Measurements from ENCODE around the gene LFNG.

Gene LFNG

DNA sequence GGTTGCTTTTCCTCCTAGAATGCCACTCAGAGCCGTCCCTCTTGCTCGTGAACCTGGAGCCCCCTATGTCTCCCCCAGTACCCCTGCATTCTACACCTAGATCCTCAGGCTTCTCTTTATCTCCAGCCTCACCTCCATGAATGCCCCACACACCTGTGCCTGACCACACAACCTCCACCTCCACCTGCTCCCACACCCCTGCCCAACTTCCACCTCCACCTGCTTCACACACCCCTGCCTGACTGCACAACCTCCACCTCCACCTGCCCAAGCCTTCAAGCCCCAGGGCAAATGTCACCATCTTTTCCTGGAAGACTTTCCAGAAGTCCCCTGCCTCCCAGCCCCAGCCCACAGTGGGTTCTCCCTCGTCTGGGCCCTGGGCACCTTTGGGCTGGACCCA lies 6.9 kb upstream of the LFNG start:
- DNase-seq (ENCODE audit: insufficient read length, low spot score) (no peak), FAIRE-seq (no peak)
- TF ChIP-seq, protein P1, sequence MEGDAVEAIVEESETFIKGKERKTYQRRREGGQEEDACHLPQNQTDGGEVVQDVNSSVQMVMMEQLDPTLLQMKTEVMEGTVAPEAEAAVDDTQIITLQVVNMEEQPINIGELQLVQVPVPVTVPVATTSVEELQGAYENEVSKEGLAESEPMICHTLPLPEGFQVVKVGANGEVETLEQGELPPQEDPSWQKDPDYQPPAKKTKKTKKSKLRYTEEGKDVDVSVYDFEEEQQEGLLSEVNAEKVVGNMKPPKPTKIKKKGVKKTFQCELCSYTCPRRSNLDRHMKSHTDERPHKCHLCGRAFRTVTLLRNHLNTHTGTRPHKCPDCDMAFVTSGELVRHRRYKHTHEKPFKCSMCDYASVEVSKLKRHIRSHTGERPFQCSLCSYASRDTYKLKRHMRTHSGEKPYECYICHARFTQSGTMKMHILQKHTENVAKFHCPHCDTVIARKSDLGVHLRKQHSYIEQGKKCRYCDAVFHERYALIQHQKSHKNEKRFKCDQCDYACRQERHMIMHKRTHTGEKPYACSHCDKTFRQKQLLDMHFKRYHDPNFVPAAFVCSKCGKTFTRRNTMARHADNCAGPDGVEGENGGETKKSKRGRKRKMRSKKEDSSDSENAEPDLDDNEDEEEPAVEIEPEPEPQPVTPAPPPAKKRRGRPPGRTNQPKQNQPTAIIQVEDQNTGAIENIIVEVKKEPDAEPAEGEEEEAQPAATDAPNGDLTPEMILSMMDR (IDR thresholded peaks at IDR 0.05; ENCODE audit: insufficient read depth, missing control alignments), result no peak

DNA sequence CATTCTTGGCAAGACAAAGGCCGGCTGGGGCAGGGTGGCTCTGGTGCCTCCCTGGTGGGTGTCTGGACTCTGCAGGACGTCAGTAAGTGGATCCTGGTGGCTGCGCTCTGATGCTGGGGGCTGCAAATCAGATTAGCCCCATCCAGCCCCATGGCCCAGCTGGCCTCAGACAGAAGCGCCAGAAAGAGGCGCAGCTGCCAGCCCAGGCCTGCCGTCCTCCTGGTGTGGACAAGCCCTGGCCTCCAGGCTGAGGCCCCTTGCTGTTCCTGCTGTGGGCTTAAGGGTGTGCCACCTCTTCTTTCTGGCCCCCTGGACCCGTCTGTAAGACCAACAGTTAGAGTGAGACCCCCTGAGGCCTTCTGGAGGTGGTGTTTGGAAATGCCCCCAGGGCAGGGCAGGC lies 5.9 kb upstream of the LFNG start:
- no peak for DNase-seq (ENCODE audit: insufficient read length, low spot score)
- TF ChIP-seq, protein P1 (IDR thresholded peaks at IDR 0.05; ENCODE audit: insufficient read depth, missing control alignments), result no peak
- FAIRE-seq, result no peak

DNA sequence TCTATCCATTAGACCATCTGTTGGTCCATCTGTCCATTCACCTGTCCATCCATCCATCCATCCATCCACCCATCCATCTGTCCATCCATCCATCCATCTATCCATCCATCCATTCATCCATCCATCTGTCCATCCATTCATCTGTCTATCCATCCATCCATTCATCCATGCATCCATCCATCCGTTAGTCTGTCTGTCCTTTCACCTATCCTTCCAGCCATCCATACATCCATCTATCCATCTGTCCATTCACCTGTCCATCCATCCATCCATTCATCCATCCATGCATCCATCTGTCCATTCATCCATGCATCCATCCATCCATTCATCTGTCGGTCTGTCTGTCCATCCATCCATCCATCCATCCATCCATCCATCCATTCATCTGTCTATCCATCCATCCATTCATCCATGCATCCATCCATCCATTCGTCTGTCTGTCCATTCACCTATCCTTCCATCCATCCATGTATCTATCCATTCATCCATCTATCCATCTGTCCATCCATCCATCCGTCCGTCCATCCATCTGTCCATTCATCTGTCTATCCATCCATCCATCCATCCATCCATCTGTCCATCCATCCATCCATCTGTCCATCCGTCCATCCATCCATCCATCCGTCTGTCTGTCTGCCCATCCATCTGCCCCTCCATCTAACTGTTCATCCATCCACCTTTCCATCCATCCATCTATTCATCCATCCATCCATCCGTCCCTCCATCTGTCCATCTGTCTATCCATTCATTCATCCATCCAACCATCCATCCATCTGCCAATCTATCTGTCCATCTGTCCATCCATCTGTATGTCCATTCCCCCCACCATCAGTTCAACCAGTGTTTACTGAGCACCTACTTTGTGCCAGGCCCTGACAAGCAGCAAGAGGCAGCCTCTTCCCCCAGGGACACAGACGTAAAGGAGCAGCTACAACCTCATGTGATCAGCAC lies 4.8 kb upstream of the LFNG start:
- TF ChIP-seq, protein P1 (IDR thresholded peaks at IDR 0.05; ENCODE audit: insufficient read depth, missing control alignments), result no peak
- DNase-seq (ENCODE audit: insufficient read length, low spot score), result no peak
- no peak for FAIRE-seq

DNA sequence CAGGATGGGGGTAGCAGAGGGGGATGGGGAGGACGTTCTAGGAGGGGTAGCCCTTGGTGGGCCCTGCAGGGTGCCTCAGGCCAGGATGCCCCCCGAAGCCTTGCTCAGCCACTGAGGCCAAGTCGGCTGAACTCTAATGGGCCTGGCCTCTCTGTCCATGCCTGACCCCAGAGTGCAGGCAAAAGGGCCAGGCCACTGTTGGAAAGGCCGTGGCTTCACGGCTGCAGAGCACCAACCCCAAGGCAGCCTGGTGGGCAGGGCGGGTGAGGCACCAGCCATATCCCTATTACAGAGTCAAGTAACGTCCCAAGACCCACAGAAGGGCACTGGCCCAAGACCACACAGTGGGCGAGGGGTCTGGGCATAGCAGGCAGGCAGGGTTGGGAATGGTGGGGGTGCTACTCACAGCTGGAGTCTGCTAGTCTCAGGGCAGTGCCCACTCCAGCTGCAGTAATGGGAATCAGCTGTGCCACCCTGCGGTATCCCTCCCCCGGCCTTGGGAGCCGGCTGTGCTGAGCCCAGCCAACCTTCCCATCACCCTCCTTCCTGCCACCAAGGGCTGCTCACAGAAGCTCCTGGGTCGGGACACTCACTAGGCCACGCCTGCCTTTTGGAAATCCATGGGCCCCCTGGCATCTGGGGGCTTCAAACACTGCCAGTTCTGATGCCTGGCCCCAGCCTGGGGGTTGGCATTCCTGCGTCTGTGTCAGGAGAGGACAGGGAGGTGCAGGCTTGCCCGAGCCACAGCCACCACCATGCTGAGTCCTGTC lies 4.0 kb upstream of the LFNG start:
- TF ChIP-seq, protein P1 (IDR thresholded peaks at IDR 0.05; ENCODE audit: insufficient read depth, missing control alignments), result no peak
- FAIRE-seq (no peak), DNase-seq (ENCODE audit: insufficient read length, low spot score) (no peak)

DNA sequence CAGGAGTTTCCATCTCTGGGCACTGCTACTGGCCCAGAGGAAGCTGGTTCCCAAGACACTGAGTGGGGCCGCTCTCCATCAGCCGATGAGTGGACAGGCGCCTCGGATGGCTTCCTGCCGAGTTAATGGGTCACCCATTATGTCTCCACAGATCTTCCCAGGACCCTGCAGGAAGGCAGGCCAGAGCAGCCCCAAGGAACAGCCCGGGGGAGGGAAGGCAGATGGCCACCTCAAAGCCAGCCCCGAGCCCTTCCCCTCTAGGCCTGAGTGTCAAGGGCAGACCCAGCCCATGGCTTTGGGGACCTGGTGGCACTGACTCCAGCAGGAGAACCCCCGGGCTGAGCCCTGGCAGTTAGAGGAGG lies 3.4 kb upstream of the LFNG start:
- TF ChIP-seq, protein P1 (IDR thresholded peaks at IDR 0.05; ENCODE audit: insufficient read depth, missing control alignments), result no peak
- DNase-seq (ENCODE audit: insufficient read length, low spot score) (no peak), FAIRE-seq (no peak)

DNA sequence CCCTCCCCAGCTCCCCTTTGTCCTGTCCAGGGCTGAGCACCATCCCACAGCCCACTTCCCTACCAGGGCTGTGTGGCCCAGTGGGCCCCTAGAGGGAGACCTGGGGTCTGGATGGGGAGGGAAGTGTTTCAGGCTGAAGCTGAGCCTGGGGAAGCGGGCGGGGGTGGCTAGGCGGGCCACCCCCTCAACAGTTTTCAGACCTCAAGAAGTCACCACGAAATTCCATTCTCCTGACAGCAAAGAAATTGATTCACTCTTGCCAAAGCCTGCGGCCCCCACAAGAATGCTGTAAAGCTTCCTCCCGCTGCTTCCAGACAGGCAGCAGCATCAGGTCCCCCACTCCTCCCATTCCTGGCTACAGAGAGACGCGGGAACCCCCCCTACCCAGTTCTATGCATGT lies 2.5 kb upstream of the LFNG start:
- TF ChIP-seq, protein P1 (IDR thresholded peaks at IDR 0.05; ENCODE audit: insufficient read depth, missing control alignments), result no peak
- DNase-seq (ENCODE audit: insufficient read length, low spot score) (no peak), FAIRE-seq (no peak)

Measured in D721Med (cell line).